A549 (cell line): ENCODE results near the gene MAGEF1. TPM values are rescaled to one million over a fixed set of nuclear protein-coding genes. Genes with fewer than 3 reads are reported as not detected.

ENCODE experiments used
- ATAC-seq, 2 experiments: fragments of 200-7000 bp in 1 of 2; fragments of >200 bp in 1 of 2; cut with Nextera tagmentation in 1 of 2; cut with Tn5 transposase in 1 of 2; 3 replicates each; pipeline versions ENCODE4 v1.8.0 to v1.9.1; 2018 to 2020; ENCODE audit warnings: mild to moderate bottlenecking in 1 of 2, moderate library complexity in 1 of 2
- CTCF ChIA-PET: fragments of 300-600 bp; sonication (Branson Sonifier 250); formaldehyde crosslinking; extraction: SDS; loops from one replicate; lab custom pipeline; 2021; ENCODE audit warnings: antibody characterized with exemption, inconsistent platforms; lab: Yijun Ruan, JAX
- POLR2A ChIA-PET: fragments of 350-600 bp; formaldehyde crosslinking; extraction: SDS; loops from one replicate; lab custom pipeline; 2021; ENCODE audit warnings: antibody characterized with exemption, inconsistent platforms; lab: Yijun Ruan, JAX
- DNase-seq, 2 experiments: peaks; one replicate each; pipeline versions ENCODE4 v3.0.0 to v3.0.0-alpha.2; 2011 to 2016; ENCODE audit warnings: low read depth in 1 of 2, low spot score in 1 of 2
- FAIRE-seq: peaks from 2 replicates; lab custom pipeline; 2011; peaks lifted over from hg19 to GRCh38; lab: Jason Lieb, UNC
- H3K27ac ChIP-seq, 2 experiments: fragments of >200 bp; sonication (Bioruptor Twin); formaldehyde crosslinking; 3 replicates each; pipeline ENCODE4 v1.5.1; 2016 to 2017
- H3K4me1 ChIP-seq: fragments of >200 bp; sonication (Bioruptor Twin); formaldehyde crosslinking; 3 replicates; pipeline ENCODE4 v1.6.1; 2016
- H3K4me2 ChIP-seq: fragments of >200 bp; sonication (Bioruptor Twin); formaldehyde crosslinking; 3 replicates; pipeline ENCODE4 v1.6.1; 2016
- H3K4me3 ChIP-seq: fragments of >200 bp; sonication (Bioruptor Twin); formaldehyde crosslinking; 3 replicates; pipeline ENCODE4 v1.5.1; 2016
- H3K9me3 ChIP-seq: fragments of >200 bp; sonication (Bioruptor Twin); formaldehyde crosslinking; 3 replicates; pipeline ENCODE4 v1.6.1; 2016
- CBX8 ChIP-seq: fragments of 200-600 bp; sonication (generic); IDR thresholded peaks from 2 replicates; pipeline ENCODE4 v1.6.1; 2016
- CHD4 ChIP-seq: fragments of 200-600 bp; sonication (generic); IDR thresholded peaks from 2 replicates; pipeline ENCODE4 v1.6.1; 2016; ENCODE audit warnings: antibody characterized with exemption, mild to moderate bottlenecking, borderline replicate concordance
- EHMT2 ChIP-seq: fragments of 200-600 bp; sonication (generic); IDR thresholded peaks from 2 replicates; pipeline ENCODE4 v1.6.1; 2016; ENCODE audit warnings: antibody characterized with exemption, low read depth, mild to moderate bottlenecking, moderate library complexity
- FOSB ChIP-seq: fragments of 250-450 bp; sonication (Bioruptor Pico); IDR thresholded peaks from 2 replicates; pipeline ENCODE4 v1.5.0; 2020; ENCODE audit warnings: mild to moderate bottlenecking, moderate library complexity
- FOSL2 ChIP-seq, 2 experiments: fragments of 450-650 bp in 1 of 2; fragments of >200 bp in 1 of 2; sonication (Bioruptor Twin) in 1 of 2; formaldehyde crosslinking; IDR thresholded peaks; 2 replicates each; pipeline versions ENCODE4 v1.5.0 to v1.6.1; 2016 to 2020; ENCODE audit warnings: mild to moderate bottlenecking in 1 of 2, moderate library complexity in 1 of 2
- HOXA7 ChIP-seq: fragments of 250-450 bp; sonication (Bioruptor Pico); IDR thresholded peaks from 2 replicates; pipeline ENCODE4 v1.5.0; 2020; ENCODE audit warnings: mild to moderate bottlenecking, moderate library complexity
- HOXB13 ChIP-seq: fragments of 250-450 bp; sonication (Bioruptor Pico); IDR thresholded peaks from 2 replicates; pipeline ENCODE4 v1.5.0; 2020; ENCODE audit warnings: low read depth, mild to moderate bottlenecking, moderate library complexity
- KDM5A ChIP-seq: fragments of 200-600 bp; sonication (generic); IDR thresholded peaks from 2 replicates; pipeline ENCODE4 v1.6.1; 2016; ENCODE audit warnings: antibody characterized with exemption, mild to moderate bottlenecking
- MYC ChIP-seq: IDR thresholded peaks from 2 replicates; pipeline ENCODE4 v1.6.1; 2012; ENCODE audit warnings: mild to moderate bottlenecking, inconsistent platforms, low read length, improper control_type of control experiment, borderline replicate concordance
- NFE2L2 ChIP-seq: fragments of 150-350 bp; conservative IDR thresholded peaks from 2 replicates; pipeline ENCODE4 v1.6.1; 2014; ENCODE audit warnings: low read length
- NPAS2 ChIP-seq: fragments of 250-450 bp; sonication (Bioruptor Pico); IDR thresholded peaks from 2 replicates; pipeline ENCODE4 v1.8.0; 2022; ENCODE audit warnings: mild to moderate bottlenecking, moderate library complexity, borderline replicate concordance
- POLR2A ChIP-seq: IDR thresholded peaks from 2 replicates; pipeline ENCODE4 v1.6.1; 2012; ENCODE audit warnings: mild to moderate bottlenecking, low read length
- POLR2AphosphoS2 ChIP-seq: conservative IDR thresholded peaks from 2 replicates; pipeline ENCODE4 v1.6.1; 2012; ENCODE audit warnings: low read length, improper control_type of control experiment, inconsistent platforms
- RARB ChIP-seq: fragments of 250-450 bp; sonication (Bioruptor Pico); IDR thresholded peaks from 2 replicates; pipeline ENCODE4 v1.8.0; 2021; ENCODE audit warnings: mild to moderate bottlenecking, moderate library complexity
- TFCP2L1 ChIP-seq: fragments of 250-450 bp; sonication (Bioruptor Pico); IDR thresholded peaks from 2 replicates; pipeline ENCODE4 v1.5.0; 2021; ENCODE audit warnings: mild to moderate bottlenecking
- ZC3H11A ChIP-seq: fragments of 450-650 bp; IDR thresholded peaks from 2 replicates; pipeline ENCODE4 v1.6.1; 2014; ENCODE audit warnings: antibody characterized with exemption, mild to moderate bottlenecking
- ZSCAN20 ChIP-seq: fragments of 250-450 bp; sonication (Bioruptor Pico); IDR thresholded peaks from 2 replicates; pipeline ENCODE4 v1.8.0; 2022; ENCODE audit warnings: mild to moderate bottlenecking, moderate library complexity
- WGBS: methylation state at CpG from one replicate; pipeline ENCODE4 v1.1.6; 2017; ENCODE audit errors: missing lambda C conversion rate; 5-methylcytosine and 5-hydroxymethylcytosine counted together
- polyA plus RNA-seq, 4 experiments: library from polyadenylated mRNA; depleted of rRNA in 3 of 4; stranded (reverse); fragments of >200 nt; fragmentation: RNase III in 1 of 4; extraction: RNeasy Plus Mini Kit Qiagen cat#74134 plus additional on column Dnase treatment in 1 of 4; gene quantifications; 2 replicates in 3 of 4; 3 replicates in 1 of 4; pipeline ENCODE4 v1.2.3, GENCODE V29; 2011 to 2017
- TF ChIP-seq, protein P1 (sequence below): IDR thresholded peaks from 2 replicates; pipeline ENCODE4 v1.6.1; 2012
- TF ChIP-seq, protein P2 (sequence below): fragments of 200-600 bp; sonication (generic); IDR thresholded peaks from 2 replicates; pipeline ENCODE4 v1.6.1; 2016; ENCODE audit warnings: antibody characterized with exemption, mild to moderate bottlenecking, moderate library complexity
- TF ChIP-seq, protein P3 (sequence below): fragments of 450-650 bp; IDR thresholded peaks from 2 replicates; pipeline ENCODE4 v1.6.1; 2014; ENCODE audit warnings: antibody characterized with exemption
- TF ChIP-seq, protein P4 (sequence below): fragments of 250-450 bp; sonication (Bioruptor Pico); IDR thresholded peaks from 2 replicates; pipeline ENCODE4 v1.5.0; 2020; ENCODE audit warnings: low read depth, mild to moderate bottlenecking, moderate library complexity

MAGEF1 gene
- polyA plus RNA-seq, 2 of the 4 experiments (the other 2 are of a cell fraction) = 19.6 to 30.8 TPM

DNA sequence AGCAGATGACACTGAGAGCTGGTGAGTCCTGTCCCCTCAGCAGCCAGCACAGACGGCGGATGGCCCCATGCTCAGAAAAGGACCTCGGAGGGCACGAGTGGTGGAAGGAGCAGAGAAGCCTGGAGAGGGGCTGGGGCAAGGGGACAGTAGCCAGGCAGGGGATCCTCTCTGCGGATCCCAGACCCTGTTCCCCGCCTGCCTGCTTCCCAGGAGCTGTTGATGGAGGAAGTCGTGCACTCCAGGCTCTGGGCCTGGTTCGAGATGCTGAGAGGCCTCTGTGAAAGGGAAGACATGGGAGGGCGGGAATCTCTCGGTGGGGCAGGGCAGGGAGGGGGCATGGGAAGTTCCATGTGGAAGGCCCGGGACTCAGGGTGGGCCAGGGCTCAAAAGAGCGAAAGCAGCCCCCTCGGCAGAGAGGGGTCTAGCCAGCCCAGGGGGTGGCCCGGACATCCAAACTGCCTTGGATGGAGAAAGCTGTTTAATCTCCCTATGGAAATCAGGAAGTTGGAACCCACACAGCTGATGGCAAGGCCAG, 47.9 kb upstream of the MAGEF1 start:
- Histone ChIP-seq H3K4me1 (no peaks in the 10 kb centered on the region), H3K27ac (no peak overlapping the region), H3K9me3 (no peaks in the 10 kb centered on the region)
- FAIRE-seq (no peak), ATAC-seq (no peak)
- CTCF ChIA-PET = interaction anchor here (0.7 to 1.6 kb wide), 2 partner anchors 18 to 590 kb away, joined by 3 to 4 read pairs; no protein-coding TSS in a partner anchor
- 82% methylated on average over 7 of the region's 14 CpGs for WGBS
- TF ChIP-seq FOSB (CRISPR knock-in tag) = no peak
- TF ChIP-seq ZC3H11A = no peak
- TF ChIP-seq FOSL2 (IDR thresholded peaks at IDR 0.05) = no peak
- no peak for TF ChIP-seq FOSL2 (CRISPR knock-in tag; IDR thresholded peaks at IDR 0.05)
- no peak for TF ChIP-seq NPAS2 (CRISPR knock-in tag)
- TF ChIP-seq POLR2A = no peak
- TF ChIP-seq HOXB13 (CRISPR knock-in tag) = no peak
- TF ChIP-seq MYC = no peak
- TF ChIP-seq, protein P1, sequence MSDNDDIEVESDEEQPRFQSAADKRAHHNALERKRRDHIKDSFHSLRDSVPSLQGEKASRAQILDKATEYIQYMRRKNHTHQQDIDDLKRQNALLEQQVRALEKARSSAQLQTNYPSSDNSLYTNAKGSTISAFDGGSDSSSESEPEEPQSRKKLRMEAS = no peak
- TF ChIP-seq, protein P2, sequence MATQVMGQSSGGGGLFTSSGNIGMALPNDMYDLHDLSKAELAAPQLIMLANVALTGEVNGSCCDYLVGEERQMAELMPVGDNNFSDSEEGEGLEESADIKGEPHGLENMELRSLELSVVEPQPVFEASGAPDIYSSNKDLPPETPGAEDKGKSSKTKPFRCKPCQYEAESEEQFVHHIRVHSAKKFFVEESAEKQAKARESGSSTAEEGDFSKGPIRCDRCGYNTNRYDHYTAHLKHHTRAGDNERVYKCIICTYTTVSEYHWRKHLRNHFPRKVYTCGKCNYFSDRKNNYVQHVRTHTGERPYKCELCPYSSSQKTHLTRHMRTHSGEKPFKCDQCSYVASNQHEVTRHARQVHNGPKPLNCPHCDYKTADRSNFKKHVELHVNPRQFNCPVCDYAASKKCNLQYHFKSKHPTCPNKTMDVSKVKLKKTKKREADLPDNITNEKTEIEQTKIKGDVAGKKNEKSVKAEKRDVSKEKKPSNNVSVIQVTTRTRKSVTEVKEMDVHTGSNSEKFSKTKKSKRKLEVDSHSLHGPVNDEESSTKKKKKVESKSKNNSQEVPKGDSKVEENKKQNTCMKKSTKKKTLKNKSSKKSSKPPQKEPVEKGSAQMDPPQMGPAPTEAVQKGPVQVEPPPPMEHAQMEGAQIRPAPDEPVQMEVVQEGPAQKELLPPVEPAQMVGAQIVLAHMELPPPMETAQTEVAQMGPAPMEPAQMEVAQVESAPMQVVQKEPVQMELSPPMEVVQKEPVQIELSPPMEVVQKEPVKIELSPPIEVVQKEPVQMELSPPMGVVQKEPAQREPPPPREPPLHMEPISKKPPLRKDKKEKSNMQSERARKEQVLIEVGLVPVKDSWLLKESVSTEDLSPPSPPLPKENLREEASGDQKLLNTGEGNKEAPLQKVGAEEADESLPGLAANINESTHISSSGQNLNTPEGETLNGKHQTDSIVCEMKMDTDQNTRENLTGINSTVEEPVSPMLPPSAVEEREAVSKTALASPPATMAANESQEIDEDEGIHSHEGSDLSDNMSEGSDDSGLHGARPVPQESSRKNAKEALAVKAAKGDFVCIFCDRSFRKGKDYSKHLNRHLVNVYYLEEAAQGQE = no peak
- TF ChIP-seq, protein P3, sequence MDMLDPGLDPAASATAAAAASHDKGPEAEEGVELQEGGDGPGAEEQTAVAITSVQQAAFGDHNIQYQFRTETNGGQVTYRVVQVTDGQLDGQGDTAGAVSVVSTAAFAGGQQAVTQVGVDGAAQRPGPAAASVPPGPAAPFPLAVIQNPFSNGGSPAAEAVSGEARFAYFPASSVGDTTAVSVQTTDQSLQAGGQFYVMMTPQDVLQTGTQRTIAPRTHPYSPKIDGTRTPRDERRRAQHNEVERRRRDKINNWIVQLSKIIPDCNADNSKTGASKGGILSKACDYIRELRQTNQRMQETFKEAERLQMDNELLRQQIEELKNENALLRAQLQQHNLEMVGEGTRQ = no peak
- TF ChIP-seq ZSCAN20 (CRISPR knock-in tag) = no peak
- TF ChIP-seq EHMT2 = no peak
- TF ChIP-seq, protein P4, sequence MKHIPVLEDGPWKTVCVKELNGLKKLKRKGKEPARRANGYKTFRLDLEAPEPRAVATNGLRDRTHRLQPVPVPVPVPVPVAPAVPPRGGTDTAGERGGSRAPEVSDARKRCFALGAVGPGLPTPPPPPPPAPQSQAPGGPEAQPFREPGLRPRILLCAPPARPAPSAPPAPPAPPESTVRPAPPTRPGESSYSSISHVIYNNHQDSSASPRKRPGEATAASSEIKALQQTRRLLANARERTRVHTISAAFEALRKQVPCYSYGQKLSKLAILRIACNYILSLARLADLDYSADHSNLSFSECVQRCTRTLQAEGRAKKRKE (CRISPR knock-in tag) = no peak
- TF ChIP-seq RARB (CRISPR knock-in tag) = no peak
- TF ChIP-seq TFCP2L1 (CRISPR knock-in tag) = no peak
- TF ChIP-seq, all 56 proteins: peak for 0
- Histone ChIP-seq H3K4me2 (no peak overlapping the region), H3K4me3 (no peak overlapping the region)
- POLR2A ChIA-PET = no interaction called here
- no peak for DNase-seq

DNA sequence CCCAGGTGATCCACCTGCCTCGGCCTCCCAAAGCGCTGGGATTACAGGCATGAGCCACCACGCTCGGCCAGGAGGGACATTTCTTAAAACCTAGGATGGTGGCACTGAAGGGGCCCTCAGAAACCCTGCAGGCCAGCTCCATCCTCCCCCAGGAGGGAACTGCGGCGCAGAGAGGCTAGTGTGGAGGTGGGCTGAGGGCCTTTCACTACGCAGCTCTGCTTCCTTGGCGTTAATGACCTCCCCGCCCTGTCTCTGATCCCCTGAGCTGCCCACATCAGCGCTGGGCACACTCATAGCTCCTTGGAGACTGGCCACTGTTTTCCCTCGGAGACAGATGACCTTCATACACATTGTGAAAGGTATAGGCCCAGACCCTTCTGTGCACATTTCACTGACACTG, 46.2 kb upstream of the MAGEF1 start:
- Histone ChIP-seq H3K27ac (no peak overlapping the region), H3K9me3 (no peaks in the 10 kb centered on the region), H3K4me2 (no peak overlapping the region), H3K4me3 (no peak overlapping the region), H3K4me1 (no peaks in the 10 kb centered on the region)
- 72% methylated on average over 11 of the region's 11 CpGs for WGBS
- no peak for ATAC-seq
- CTCF ChIA-PET = interaction anchor here (1.0 to 2.7 kb wide), 4 partner anchors 8 to 31 kb away, joined by 3 to 7 read pairs (median 5); no protein-coding TSS in a partner anchor
- POLR2A ChIA-PET = no interaction called here
- DNase-seq = no peak
- FAIRE-seq = no peak
- TF ChIP-seq KDM5A = no peak
- TF ChIP-seq FOSL2 (IDR thresholded peaks at IDR 0.05) = no peak
- TF ChIP-seq FOSL2 (CRISPR knock-in tag; IDR thresholded peaks at IDR 0.05) = no peak
- no peak for TF ChIP-seq NFE2L2
- no peak for TF ChIP-seq HOXA7 (CRISPR knock-in tag)
- no peak for TF ChIP-seq POLR2AphosphoS2
- TF ChIP-seq CHD4 = no peak
- TF ChIP-seq MYC = no peak
- no peak for TF ChIP-seq CBX8
- TF ChIP-seq, protein P3 = no peak
